B cell (primary cell): ENCODE measurements around the gene VWA7. TPM values are rescaled to one million over a fixed set of nuclear protein-coding genes. Genes with fewer than 3 reads are reported as not detected.

Experiments
- ATAC-seq: fragments of 200-7000 bp; cut with Tn5 transposase; one replicate; pipeline ENCODE4 v1.10.0; 2021; ENCODE audit warnings: low read depth, mild to moderate bottlenecking, moderate number of reproducible peaks, moderate library complexity
- CTCF ChIA-PET: fragments of 350-600 bp; sonication (Branson Sonifier 250); formaldehyde crosslinking; loops from one replicate; lab custom pipeline; 2021; ENCODE audit warnings: antibody characterized with exemption, inconsistent platforms; lab: Charles Lee
- POLR2A ChIA-PET: fragments of 350-600 bp; sonication (Branson Sonifier 250); formaldehyde crosslinking; loops from one replicate; lab custom pipeline; 2021; ENCODE audit warnings: antibody characterized with exemption; lab: Charles Lee
- DNase-seq: peaks from one replicate; pipeline ENCODE4 v3.0.0; 2013
- H2AFZ ChIP-seq: 2 replicates; pipeline ENCODE4 v1.6.1; 2012; ENCODE audit warnings: mild to moderate bottlenecking, low read depth, low read length; ENCODE audit not compliant: insufficient read depth, poor library complexity, severe bottlenecking
- H3K27ac ChIP-seq, 2 donors: 1 replicate in 1 of 2; 2 replicates in 1 of 2; pipeline ENCODE4 v1.5.1; 2012 to 2013; ENCODE audit warnings: low read length in 2 of 2, mild to moderate bottlenecking in 2 of 2, moderate library complexity in 1 of 2
- H3K27me3 ChIP-seq, 4 experiments: fragments of 200-600 bp in 1 of 4; sonication (generic) in 1 of 4; replicated peaks in 1 of 4; 1 replicate in 2 of 4; 2 replicates in 2 of 4; pipeline versions ENCODE4 v1.6.1 to v1.7.0; 2013 to 2016; ENCODE audit warnings: low read length in 3 of 4, mild to moderate bottlenecking in 2 of 4, mixed read lengths in 1 of 4, moderate library complexity in 1 of 4; ENCODE audit not compliant: insufficient read depth in 4 of 4, control insufficient read depth in 3 of 4; ENCODE audit errors: control extremely low read depth in 1 of 4
- H3K36me3 ChIP-seq, 2 experiments: replicated peaks in 1 of 2; 1 replicate in 1 of 2; 2 replicates in 1 of 2; pipeline versions ENCODE4 v1.6.1 to v1.7.1; 2013; ENCODE audit warnings: low read length in 1 of 2; ENCODE audit not compliant: insufficient read depth in 2 of 2, control insufficient read depth in 1 of 2; ENCODE audit errors: control extremely low read depth in 1 of 2, extremely low read depth in 1 of 2
- H3K4me1 ChIP-seq, 2 donors: fragments of 200-600 bp in 1 of 2; sonication (generic) in 1 of 2; 1 replicate in 1 of 2; 2 replicates in 1 of 2; pipeline versions ENCODE4 v1.5.1 to v1.6.1; 2013 to 2017; ENCODE audit warnings: low read length in 2 of 2; ENCODE audit not compliant: control insufficient read depth in 2 of 2, insufficient read depth in 2 of 2
- H3K4me2 ChIP-seq: replicated peaks from 2 replicates; pipeline ENCODE3; 2012; ENCODE audit warnings: mild to moderate bottlenecking, low read depth, low read length; ENCODE audit not compliant: poor library complexity, severe bottlenecking
- H3K4me3 ChIP-seq, 5 experiments: fragments of 200-600 bp in 1 of 5; sonication (generic) in 1 of 5; 1 replicate in 3 of 5; 2 replicates in 2 of 5; pipeline versions ENCODE4 v1.5.1 to v1.7.0; 2011 to 2016; ENCODE audit warnings: low read length in 4 of 5, mild to moderate bottlenecking in 4 of 5, low read depth in 2 of 5, control low read depth in 1 of 5, moderate library complexity in 1 of 5; ENCODE audit not compliant: insufficient read depth in 1 of 5; ENCODE audit errors: control extremely low read depth in 1 of 5, extremely low read depth in 1 of 5
- H3K79me2 ChIP-seq: fragments of 200-600 bp; sonication (generic); one replicate; pipeline ENCODE4 v1.6.0; 2016; ENCODE audit warnings: low read length; ENCODE audit not compliant: control insufficient read depth, insufficient read depth
- H3K9ac ChIP-seq: fragments of 200-600 bp; sonication (generic); 2 replicates; pipeline ENCODE4 v1.6.1; 2017; ENCODE audit warnings: mild to moderate bottlenecking, low read length, moderate library complexity
- H3K9me3 ChIP-seq, 3 donors: one replicate each; pipeline versions ENCODE4 v1.6.1 to v1.7.1; 2013; ENCODE audit warnings: low read length in 2 of 3; ENCODE audit not compliant: control insufficient read depth in 2 of 3, insufficient read depth in 1 of 3; ENCODE audit errors: control extremely low read depth in 1 of 3
- H4K20me1 ChIP-seq: 2 replicates; pipeline ENCODE4 v1.6.0; 2012; ENCODE audit warnings: mild to moderate bottlenecking, low read length; ENCODE audit not compliant: insufficient read depth, control insufficient read depth, poor library complexity, severe bottlenecking
- H3K27ac Mint-ChIP-seq: one replicate; pipeline ENCODE4 v1.8.0; 2021; ENCODE audit warnings: mixed read lengths
- H3K27me3 Mint-ChIP-seq: one replicate; pipeline ENCODE4 v1.8.0; 2021; ENCODE audit warnings: mixed read lengths
- H3K4me1 Mint-ChIP-seq: one replicate; pipeline ENCODE4 v1.8.0; 2021; ENCODE audit warnings: mixed read lengths
- H3K4me3 Mint-ChIP-seq: one replicate; pipeline ENCODE4 v1.8.0; 2021; ENCODE audit warnings: mixed read lengths
- H3K9me3 Mint-ChIP-seq: one replicate; pipeline ENCODE4 v1.8.0; 2022; ENCODE audit warnings: mixed read lengths; ENCODE audit not compliant: insufficient read depth
- CTCF ChIP-seq: fragments of 200-600 bp; IDR thresholded peaks from one replicate; pipeline ENCODE4 v1.8.0; 2022; ENCODE audit warnings: antibody characterized with exemption, mild to moderate bottlenecking
- EZH2 ChIP-seq: IDR thresholded peaks from 2 replicates; pipeline ENCODE4 v1.6.1; 2012; ENCODE audit warnings: borderline replicate concordance, low read depth, mild to moderate bottlenecking, moderate library complexity, low read length; ENCODE audit not compliant: insufficient read depth, poor library complexity, severe bottlenecking
- WGBS: methylation state at CpG from one replicate; pipeline ENCODE4 v1.1.5; 2013; ENCODE audit warnings: missing lambda C conversion rate; ENCODE audit not compliant: insufficient coverage; 5-methylcytosine and 5-hydroxymethylcytosine counted together
- intact Hi-C: fragments of 100-400 bp; cut with micrococcal nuclease; formaldehyde crosslinking; loops from one replicate; pipeline ENCODE4 v1.10.0; 2022
- polyA plus RNA-seq: library from polyadenylated mRNA; depleted of rRNA; stranded (reverse); fragments of >200 nt; gene quantifications from 2 replicates; pipeline ENCODE4 v1.2.3, GENCODE V29; 2012
- total RNA-seq, 2 donors: library from RNA; stranded (reverse); fragments of 120-200 nt in 1 of 2; gene quantifications; 1 replicate in 1 of 2; 2 replicates in 1 of 2; pipeline versions ENCODE4 v1.2.3 to v1.2.4, GENCODE V29; 2013 to 2022

VWA7 gene
- total and polyA plus RNA-seq, 2 donors (not counting 1 experiment from before 2014, with no cell fraction given): 5.2 to 6.0 TPM

GRCh38 chr6:31780507-31781243 lies 3.5 kb upstream of the VWA7 start:
- Histone ChIP-seq H3K27me3 (no peaks in the 10 kb centered on the region), H4K20me1 (no peaks in the 10 kb centered on the region), H3K4me2 (no peak overlapping the region), H3K9me3 (no peaks in the 10 kb centered on the region), H2AFZ (no peak overlapping the region), H3K4me1 (peaks cover 15 to 21% of the 10 kb centered on the region in 2 donors), H3K4me3 (no peak overlapping the region), H3K9ac (no peak overlapping the region), H3K27ac (no peak overlapping the region), H3K36me3 (peaks cover 0 to 70% of the 10 kb centered on the region in 2 experiments), H3K79me2 (peaks cover 18% of the 10 kb centered on the region)
- H3K4me3 Mint-ChIP-seq: no peak overlapping the region
- no peak for TF ChIP-seq EZH2
- TF ChIP-seq CTCF: no peak
- H3K4me1 Mint-ChIP-seq: peaks cover 19% of the 10 kb centered on the region
- no peak for DNase-seq
- H3K27ac Mint-ChIP-seq: no peak overlapping the region
- ChIA-PET POLR2A (interaction anchor here (1.0 kb wide), 1 partner anchor 49 kb away, joined by 9 read pairs; no protein-coding TSS in a partner anchor), CTCF (no interaction called here)
- H3K27me3 Mint-ChIP-seq: no peaks in the 10 kb centered on the region
- intact Hi-C loops: no loop called here
- no peak for ATAC-seq
- no peaks in the 10 kb centered on the region for H3K9me3 Mint-ChIP-seq
- 90% methylated on average over 16 of the region's 20 CpGs for WGBS

GRCh38 chr6:31779908-31780307 lies 2.8 kb upstream of the VWA7 start:
- DNase-seq (no peak), ATAC-seq (no peak)
- Histone ChIP-seq H3K36me3 (peaks cover 0 to 63% of the 10 kb centered on the region in 2 experiments), H3K9ac (no peak overlapping the region), H3K4me3 (no peak overlapping the region), H3K4me2 (no peak overlapping the region), H2AFZ (no peak overlapping the region), H3K27ac (no peak overlapping the region), H4K20me1 (no peaks in the 10 kb centered on the region), H3K27me3 (no peaks in the 10 kb centered on the region), H3K4me1 (peaks cover 15 to 21% of the 10 kb centered on the region in 2 donors), H3K79me2 (peaks cover 10% of the 10 kb centered on the region), H3K9me3 (no peaks in the 10 kb centered on the region)
- TF ChIP-seq EZH2 (no peak), CTCF (no peak)
- intact Hi-C loops: no loop called here
- H3K4me3 Mint-ChIP-seq: no peak overlapping the region
- ChIA-PET POLR2A (no interaction called here), CTCF (no interaction called here)
- no peak overlapping the region for H3K27ac Mint-ChIP-seq
- 97% methylated on average over 10 of the region's 10 CpGs for WGBS
- H3K9me3 Mint-ChIP-seq: no peaks in the 10 kb centered on the region
- H3K27me3 Mint-ChIP-seq: no peaks in the 10 kb centered on the region
- peaks cover 21% of the 10 kb centered on the region for H3K4me1 Mint-ChIP-seq
